Liver (tissue), 9 donors: Measurements from ENCODE around the gene PLEKHA5. TPM values are rescaled to one million over a fixed set of nuclear protein-coding genes. Genes with fewer than 3 reads are reported as not detected.

Experiments
- DNase-seq: peaks from one replicate; pipeline ENCODE4 v3.0.0-alpha.2; 2017; ENCODE audit warnings: low spot score
- H3K27ac ChIP-seq, 2 donors: one replicate each; pipeline ENCODE4 v1.7.0; 2013; ENCODE audit warnings: inconsistent platforms in 2 of 2, low read length in 2 of 2, control low read depth in 1 of 2, low read depth in 1 of 2, mild to moderate bottlenecking in 1 of 2
- H3K27me3 ChIP-seq, 4 donors: one replicate each; pipeline versions ENCODE4 v1.6.1 to v1.7.0; 2013; ENCODE audit warnings: low read length in 3 of 4, inconsistent platforms in 1 of 4, mild to moderate bottlenecking in 1 of 4, moderate library complexity in 1 of 4; ENCODE audit not compliant: control insufficient read depth in 4 of 4, insufficient read depth in 4 of 4
- H3K36me3 ChIP-seq, 4 donors: one replicate each; pipeline versions ENCODE4 v1.6.1 to v1.7.0; 2013; ENCODE audit warnings: low read length in 3 of 4, mild to moderate bottlenecking in 3 of 4, low read depth in 1 of 4, moderate library complexity in 1 of 4; ENCODE audit not compliant: control insufficient read depth in 4 of 4, insufficient read depth in 3 of 4
- H3K4me1 ChIP-seq, 4 donors: one replicate each; pipeline versions ENCODE4 v1.6.1 to v1.7.0; 2013; ENCODE audit warnings: low read length in 3 of 4, mild to moderate bottlenecking in 3 of 4, moderate library complexity in 1 of 4; ENCODE audit not compliant: control insufficient read depth in 4 of 4, insufficient read depth in 4 of 4
- H3K4me3 ChIP-seq, 3 donors: one replicate each; pipeline versions ENCODE4 v1.6.1 to v1.7.0; 2013; ENCODE audit warnings: low read length in 3 of 3, control low read depth in 1 of 3, low read depth in 1 of 3, mild to moderate bottlenecking in 1 of 3
- H3K9ac ChIP-seq, 2 donors: one replicate each; pipeline ENCODE4 v1.7.0; 2013; ENCODE audit warnings: low read length in 2 of 2, mild to moderate bottlenecking in 2 of 2, moderate library complexity in 2 of 2, control low read depth in 1 of 2, low read depth in 1 of 2
- H3K9me3 ChIP-seq, 4 donors: one replicate each; pipeline versions ENCODE4 v1.6.1 to v1.7.0; 2013; ENCODE audit warnings: low read length in 3 of 4; ENCODE audit not compliant: control insufficient read depth in 4 of 4
- ATF3 ChIP-seq: IDR thresholded peaks from 2 replicates; pipeline ENCODE4 v1.6.1; 2016; ENCODE audit warnings: antibody characterized with exemption
- FOXA1 ChIP-seq: IDR thresholded peaks from 2 replicates; pipeline ENCODE4 v1.6.1; 2016; ENCODE audit warnings: antibody characterized with exemption
- FOXA2 ChIP-seq: IDR thresholded peaks from 2 replicates; pipeline ENCODE4 v1.6.1; 2016; ENCODE audit warnings: antibody characterized with exemption
- GABPA ChIP-seq, 2 donors: IDR thresholded peaks in 1 of 2; conservative IDR thresholded peaks in 1 of 2; 2 replicates each; pipeline ENCODE4 v1.6.1; 2016; ENCODE audit warnings: antibody characterized with exemption in 2 of 2, mild to moderate bottlenecking in 1 of 2, moderate library complexity in 1 of 2
- HNF4A ChIP-seq, 2 donors: conservative IDR thresholded peaks; 2 replicates each; pipeline ENCODE4 v1.6.1; 2016; ENCODE audit warnings: antibody characterized with exemption in 2 of 2, mild to moderate bottlenecking in 2 of 2
- HNF4G ChIP-seq: IDR thresholded peaks from 2 replicates; pipeline ENCODE4 v1.6.1; 2016; ENCODE audit warnings: antibody characterized with exemption
- JUND ChIP-seq, 2 donors: IDR thresholded peaks; 2 replicates each; pipeline ENCODE4 v1.6.1; 2016; ENCODE audit warnings: antibody characterized with exemption in 2 of 2
- RAD21 ChIP-seq, 2 donors: IDR thresholded peaks; 2 replicates each; pipeline ENCODE4 v1.6.1; 2016; ENCODE audit warnings: antibody characterized with exemption in 2 of 2, mild to moderate bottlenecking in 2 of 2
- REST ChIP-seq: IDR thresholded peaks from 2 replicates; pipeline ENCODE4 v1.6.1; 2016; ENCODE audit warnings: antibody characterized with exemption, mild to moderate bottlenecking
- RXRA ChIP-seq, 2 donors: IDR thresholded peaks; 2 replicates each; pipeline ENCODE4 v1.6.1; 2017 to 2018; ENCODE audit warnings: antibody characterized with exemption in 2 of 2, mild to moderate bottlenecking in 1 of 2
- SP1 ChIP-seq: IDR thresholded peaks from 2 replicates; pipeline ENCODE4 v1.6.1; 2018; ENCODE audit warnings: antibody characterized with exemption, mild to moderate bottlenecking
- YY1 ChIP-seq: IDR thresholded peaks from 2 replicates; pipeline ENCODE4 v1.6.1; 2016; ENCODE audit warnings: antibody characterized with exemption, mild to moderate bottlenecking
- WGBS: extraction: QIAGEN DNeasy Blood & Tissue Kit; methylation state at CpG from one replicate; pipeline ENCODE4 v1.1.7; 2013; 5-methylcytosine and 5-hydroxymethylcytosine counted together
- polyA plus RNA-seq, 2 donors: library from polyadenylated mRNA; stranded (reverse) in 1 of 2; unstranded in 1 of 2; fragments of 200-250 nt in 1 of 2; fragments of >200 nt in 1 of 2; fragmentation: Nextera tagmentation in 1 of 2; extraction: Ambion mirVana in 1 of 2; gene quantifications; one replicate each; pipeline versions ENCODE4 v1.2.1 to v1.2.3, GENCODE V29; 2013 to 2015
- total RNA-seq, 2 donors: library from RNA; depleted of rRNA; stranded (reverse); fragments of >200 nt; gene quantifications; one replicate each; pipeline ENCODE4 v1.2.3, GENCODE V29; 2014
- TF ChIP-seq, protein P1 (sequence below): IDR thresholded peaks from 2 replicates; pipeline ENCODE4 v1.6.1; 2016; ENCODE audit warnings: antibody characterized with exemption
- TF ChIP-seq, protein P2 (sequence below): fragments of 150-350 bp; IDR thresholded peaks from 2 replicates; pipeline ENCODE4 v1.5.1; 2017; ENCODE audit warnings: improper control_type of control experiment, low read depth, low read length; ENCODE audit not compliant: missing input control
- TF ChIP-seq, protein P3 (sequence below): IDR thresholded peaks from 2 replicates; pipeline ENCODE4 v1.6.1; 2016; ENCODE audit warnings: antibody characterized with exemption
- donor health status: healthy.
- donor health status: healthy.
- donor health status: healthy.
- donor health status: healthy.
- donor health status: healthy.

The PLEKHA5 gene
- total and polyA plus RNA-seq, 4 donors, result 4.6 to 25.5 (median 16.8) TPM

DNA sequence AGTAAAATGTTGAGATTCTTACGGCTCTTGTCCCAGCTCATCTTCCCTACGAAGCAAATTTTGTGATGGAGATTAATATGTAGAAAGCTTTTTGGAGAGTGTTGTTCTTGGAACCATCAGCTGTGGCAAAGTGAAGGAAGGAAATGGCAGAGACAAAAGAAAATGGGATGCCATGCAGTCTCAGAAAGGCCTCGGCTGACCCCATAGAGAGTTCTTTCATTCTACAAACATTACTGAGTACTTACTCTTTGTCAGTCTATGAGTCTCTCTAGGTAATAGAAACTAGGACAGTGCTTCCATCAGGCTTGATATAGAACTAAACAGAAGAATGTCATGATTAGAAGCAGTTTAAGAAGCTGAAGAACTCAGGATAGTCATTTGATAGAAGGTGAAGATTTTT, 134.1 kb downstream of the PLEKHA5 start:
- Histone ChIP-seq H3K4me1 (no peaks in the 10 kb centered on the region), H3K4me3 (no peak overlapping the region), H3K36me3 (peaks cover 0 to 6% (median 1%) of the 10 kb centered on the region in 4 donors), H3K9ac (no peak overlapping the region), H3K27me3 (no peaks in the 10 kb centered on the region), H3K27ac (no peak overlapping the region), H3K9me3 (no peaks in the 10 kb centered on the region)
- DNase-seq, result no peak
- 96% methylated on average over 3 of the region's 3 CpGs for WGBS
- TF ChIP-seq SP1 (no peak), RXRA (IDR thresholded peaks at IDR 0.05) (no peak), JUND (IDR thresholded peaks at IDR 0.05) (no peak), GABPA (IDR thresholded peaks at IDR 0.05 in 1 of 2, conservative IDR thresholded peaks at IDR 0.05 in 1 of 2) (no peak), FOXA1 (no peak), REST (no peak), HNF4A (conservative IDR thresholded peaks at IDR 0.05) (no peak), FOXA2 (no peak), RAD21 (IDR thresholded peaks at IDR 0.05) (no peak), ATF3 (no peak), HNF4G (no peak), YY1 (no peak)
- TF ChIP-seq, protein P1, sequence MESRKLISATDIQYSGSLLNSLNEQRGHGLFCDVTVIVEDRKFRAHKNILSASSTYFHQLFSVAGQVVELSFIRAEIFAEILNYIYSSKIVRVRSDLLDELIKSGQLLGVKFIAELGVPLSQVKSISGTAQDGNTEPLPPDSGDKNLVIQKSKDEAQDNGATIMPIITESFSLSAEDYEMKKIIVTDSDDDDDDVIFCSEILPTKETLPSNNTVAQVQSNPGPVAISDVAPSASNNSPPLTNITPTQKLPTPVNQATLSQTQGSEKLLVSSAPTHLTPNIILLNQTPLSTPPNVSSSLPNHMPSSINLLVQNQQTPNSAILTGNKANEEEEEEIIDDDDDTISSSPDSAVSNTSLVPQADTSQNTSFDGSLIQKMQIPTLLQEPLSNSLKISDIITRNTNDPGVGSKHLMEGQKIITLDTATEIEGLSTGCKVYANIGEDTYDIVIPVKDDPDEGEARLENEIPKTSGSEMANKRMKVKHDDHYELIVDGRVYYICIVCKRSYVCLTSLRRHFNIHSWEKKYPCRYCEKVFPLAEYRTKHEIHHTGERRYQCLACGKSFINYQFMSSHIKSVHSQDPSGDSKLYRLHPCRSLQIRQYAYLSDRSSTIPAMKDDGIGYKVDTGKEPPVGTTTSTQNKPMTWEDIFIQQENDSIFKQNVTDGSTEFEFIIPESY, result no peak
- TF ChIP-seq, protein P2, sequence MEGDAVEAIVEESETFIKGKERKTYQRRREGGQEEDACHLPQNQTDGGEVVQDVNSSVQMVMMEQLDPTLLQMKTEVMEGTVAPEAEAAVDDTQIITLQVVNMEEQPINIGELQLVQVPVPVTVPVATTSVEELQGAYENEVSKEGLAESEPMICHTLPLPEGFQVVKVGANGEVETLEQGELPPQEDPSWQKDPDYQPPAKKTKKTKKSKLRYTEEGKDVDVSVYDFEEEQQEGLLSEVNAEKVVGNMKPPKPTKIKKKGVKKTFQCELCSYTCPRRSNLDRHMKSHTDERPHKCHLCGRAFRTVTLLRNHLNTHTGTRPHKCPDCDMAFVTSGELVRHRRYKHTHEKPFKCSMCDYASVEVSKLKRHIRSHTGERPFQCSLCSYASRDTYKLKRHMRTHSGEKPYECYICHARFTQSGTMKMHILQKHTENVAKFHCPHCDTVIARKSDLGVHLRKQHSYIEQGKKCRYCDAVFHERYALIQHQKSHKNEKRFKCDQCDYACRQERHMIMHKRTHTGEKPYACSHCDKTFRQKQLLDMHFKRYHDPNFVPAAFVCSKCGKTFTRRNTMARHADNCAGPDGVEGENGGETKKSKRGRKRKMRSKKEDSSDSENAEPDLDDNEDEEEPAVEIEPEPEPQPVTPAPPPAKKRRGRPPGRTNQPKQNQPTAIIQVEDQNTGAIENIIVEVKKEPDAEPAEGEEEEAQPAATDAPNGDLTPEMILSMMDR, result no peak
- TF ChIP-seq, protein P3, sequence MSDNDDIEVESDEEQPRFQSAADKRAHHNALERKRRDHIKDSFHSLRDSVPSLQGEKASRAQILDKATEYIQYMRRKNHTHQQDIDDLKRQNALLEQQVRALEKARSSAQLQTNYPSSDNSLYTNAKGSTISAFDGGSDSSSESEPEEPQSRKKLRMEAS, result no peak
